ENCODE results near the gene POLR3E.

POLR3E gene, protein sequence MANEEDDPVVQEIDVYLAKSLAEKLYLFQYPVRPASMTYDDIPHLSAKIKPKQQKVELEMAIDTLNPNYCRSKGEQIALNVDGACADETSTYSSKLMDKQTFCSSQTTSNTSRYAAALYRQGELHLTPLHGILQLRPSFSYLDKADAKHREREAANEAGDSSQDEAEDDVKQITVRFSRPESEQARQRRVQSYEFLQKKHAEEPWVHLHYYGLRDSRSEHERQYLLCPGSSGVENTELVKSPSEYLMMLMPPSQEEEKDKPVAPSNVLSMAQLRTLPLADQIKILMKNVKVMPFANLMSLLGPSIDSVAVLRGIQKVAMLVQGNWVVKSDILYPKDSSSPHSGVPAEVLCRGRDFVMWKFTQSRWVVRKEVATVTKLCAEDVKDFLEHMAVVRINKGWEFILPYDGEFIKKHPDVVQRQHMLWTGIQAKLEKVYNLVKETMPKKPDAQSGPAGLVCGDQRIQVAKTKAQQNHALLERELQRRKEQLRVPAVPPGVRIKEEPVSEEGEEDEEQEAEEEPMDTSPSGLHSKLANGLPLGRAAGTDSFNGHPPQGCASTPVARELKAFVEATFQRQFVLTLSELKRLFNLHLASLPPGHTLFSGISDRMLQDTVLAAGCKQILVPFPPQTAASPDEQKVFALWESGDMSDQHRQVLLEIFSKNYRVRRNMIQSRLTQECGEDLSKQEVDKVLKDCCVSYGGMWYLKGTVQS

DNA sequence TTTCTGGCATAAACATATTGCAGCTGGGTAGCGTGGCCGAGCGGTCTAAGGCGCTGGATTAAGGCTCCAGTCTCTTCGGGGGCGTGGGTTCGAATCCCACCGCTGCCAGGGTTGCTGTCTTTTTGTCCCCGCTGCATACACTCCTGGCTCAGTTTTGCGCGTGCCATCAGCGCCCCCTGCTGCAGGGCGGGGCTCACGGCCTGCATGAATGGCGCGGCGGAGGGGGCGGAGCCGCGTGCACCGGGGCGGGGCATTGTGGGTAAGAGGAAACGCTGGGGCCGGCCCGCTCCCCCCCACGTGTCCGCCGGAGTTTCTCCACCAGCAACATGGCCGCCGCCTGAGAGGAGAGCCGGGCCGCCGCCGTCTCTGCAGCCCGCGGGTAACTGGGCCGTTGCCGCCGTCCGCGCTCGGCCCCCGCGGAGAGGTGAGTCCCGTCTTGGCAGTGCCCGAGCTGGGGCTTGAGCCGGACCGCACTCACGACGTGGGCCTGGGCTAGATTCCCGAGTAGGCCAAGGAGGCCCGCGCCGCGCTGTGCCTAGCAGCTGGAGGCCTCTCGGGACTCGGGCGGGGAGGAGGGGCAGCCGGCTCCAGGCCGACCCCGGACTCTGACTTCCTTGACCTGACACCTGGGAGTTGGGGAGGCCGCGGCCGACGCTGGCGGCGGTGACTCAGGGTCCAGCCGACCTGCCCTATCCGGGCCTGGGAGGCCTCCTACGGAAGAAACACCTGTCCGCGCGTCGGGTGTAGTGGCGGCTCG, at the start of gene POLR3E:
TSS of gene POLR3E (plus strand) at position 296 of the 757 bp plus-strand sequence. CDS start 5,560 bp downstream, outside the sequence.
- no peak for FAIRE-seq

DNA sequence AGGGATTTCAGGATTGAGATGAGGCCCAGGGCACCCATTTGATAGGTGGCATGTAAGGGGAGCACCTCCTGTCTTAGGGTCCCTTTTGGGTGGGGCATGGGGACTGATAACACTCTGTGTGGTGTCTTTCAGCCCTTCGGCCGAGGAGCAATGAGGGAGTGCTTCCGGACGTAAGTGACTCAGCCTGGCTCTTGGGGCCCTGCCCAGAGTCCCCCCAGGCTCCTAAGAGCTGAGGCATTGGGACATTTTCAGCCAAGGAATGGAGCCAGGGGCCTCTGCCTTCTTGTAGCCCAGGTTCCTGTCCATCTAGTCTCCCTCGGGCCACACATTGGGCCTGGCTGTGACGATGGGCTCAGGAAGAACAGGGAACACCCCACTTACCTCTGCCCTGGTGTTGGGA, 46.7 kb upstream of the POLR3E start:
- no peak for FAIRE-seq

DNA sequence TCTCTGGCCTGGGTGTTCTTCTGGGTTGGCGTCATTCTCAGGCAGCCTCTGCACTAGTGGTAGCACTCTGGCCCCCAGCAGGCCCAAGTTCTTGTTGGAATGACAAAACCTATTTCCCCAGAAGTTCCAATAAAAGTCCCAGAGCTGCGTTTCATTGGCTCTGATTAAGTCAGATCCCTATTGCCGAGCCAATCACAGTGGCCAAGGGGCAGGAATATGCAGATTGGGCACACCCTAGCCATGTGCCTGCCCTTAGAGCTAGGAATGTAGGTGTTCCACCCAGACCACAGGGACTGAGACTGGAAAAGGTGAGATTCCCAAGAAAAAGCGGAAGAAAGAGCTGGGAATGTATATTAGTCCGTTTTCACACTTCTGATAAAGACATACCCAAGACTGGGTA, 44.9 kb upstream of the POLR3E start:
- FAIRE-seq, result no peak

DNA sequence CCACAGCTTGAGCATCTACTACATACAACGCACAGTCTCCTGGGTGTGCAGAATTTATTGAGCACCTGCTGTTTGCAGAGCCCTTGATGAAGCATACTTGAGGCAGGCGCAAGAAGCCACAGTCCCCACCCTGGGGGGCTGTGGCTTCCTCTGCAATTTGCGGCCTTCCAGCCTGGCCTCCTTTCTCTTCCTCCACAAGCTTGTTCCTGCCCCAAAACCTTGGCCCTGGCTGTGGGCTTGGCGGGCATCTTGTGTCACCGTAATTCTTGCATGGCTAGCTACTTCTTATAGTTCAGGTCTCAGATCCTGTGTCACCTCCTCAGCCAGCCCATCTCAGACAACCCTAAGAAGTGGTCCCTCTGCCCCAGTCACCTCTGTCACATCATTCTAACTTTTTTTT, 43.9 kb upstream of the POLR3E start:
- no peak for FAIRE-seq

DNA sequence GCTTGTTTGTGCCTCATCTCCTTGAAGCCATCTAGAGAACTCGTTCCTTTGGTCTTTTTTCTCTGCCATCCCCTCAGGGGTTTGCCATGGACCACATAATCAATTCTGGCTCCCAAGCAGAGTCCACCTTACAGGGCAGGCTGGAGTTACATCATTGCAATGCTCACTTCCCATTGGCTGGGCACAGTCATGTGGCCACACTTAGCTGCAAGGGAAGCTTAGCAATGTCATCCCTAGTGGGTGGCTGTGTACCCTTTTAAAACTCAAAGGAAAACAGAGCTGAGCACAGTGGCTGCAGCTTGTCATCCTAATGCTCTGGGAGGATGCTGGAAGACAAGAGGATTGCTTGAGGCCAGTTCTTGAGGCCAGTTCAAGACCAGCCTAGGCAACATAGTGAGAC, 41.9 kb upstream of the POLR3E start:
- FAIRE-seq, result no peak

DNA sequence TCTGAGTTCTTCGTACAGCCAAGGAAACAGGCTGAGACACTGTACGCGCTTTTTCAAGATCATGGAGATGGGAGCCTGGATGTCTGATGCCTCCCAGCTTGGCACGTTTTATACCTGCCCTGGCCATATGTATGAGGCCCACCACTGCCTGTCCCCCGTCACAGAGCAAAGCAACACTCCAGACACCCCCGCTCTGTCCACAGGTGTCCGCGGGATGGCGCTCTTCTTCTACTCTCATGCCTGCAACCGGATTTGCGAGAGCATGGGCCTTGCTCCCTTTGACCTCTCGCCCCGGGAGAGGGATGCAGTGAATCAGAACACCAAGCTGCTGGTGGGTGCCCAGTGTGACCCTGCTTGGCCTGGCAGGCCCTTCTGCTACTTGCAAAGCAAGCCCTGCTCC, 39.8 kb upstream of the POLR3E start:
- no peak for FAIRE-seq

DNA sequence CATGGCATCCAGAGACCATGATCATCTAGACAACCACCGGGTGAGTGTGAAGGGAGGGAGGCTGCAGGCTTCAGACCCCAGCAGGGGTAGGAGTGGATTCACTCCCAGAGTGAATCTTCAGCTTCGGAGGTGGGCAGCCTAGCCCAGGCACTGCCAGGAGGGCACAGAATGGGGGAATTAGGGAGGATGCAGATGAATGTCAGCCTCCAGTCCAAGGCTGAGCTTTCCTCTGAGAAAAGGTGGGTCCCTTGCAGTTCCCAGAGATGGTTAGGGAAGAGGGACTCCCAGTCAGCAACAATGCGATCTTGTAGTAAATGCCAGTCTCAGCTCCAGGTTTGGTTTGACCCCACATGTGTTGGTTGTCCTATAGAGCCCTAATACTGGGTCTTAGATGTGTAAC, 36.7 kb upstream of the POLR3E start:
- no peak for FAIRE-seq

DNA sequence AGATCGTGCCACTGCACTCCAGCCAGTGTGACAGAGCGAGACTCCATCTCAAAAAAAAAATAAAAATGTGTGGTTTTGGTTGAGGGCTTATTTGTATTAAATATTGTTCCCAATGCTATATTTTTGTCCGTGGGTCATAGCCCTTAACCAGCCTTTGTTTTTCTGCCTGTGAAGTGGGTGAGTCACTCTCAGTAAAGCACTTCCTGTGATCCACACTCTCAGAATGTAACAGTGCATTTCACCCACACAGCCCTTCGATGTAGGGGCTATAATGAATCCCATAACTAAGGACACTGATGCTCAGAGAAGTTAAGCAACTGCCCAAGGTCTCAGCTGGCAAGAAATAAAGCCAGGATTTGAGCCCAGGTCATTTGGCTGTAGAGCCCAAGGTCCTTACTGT, 34.7 kb upstream of the POLR3E start:
- FAIRE-seq, result no peak

DNA sequence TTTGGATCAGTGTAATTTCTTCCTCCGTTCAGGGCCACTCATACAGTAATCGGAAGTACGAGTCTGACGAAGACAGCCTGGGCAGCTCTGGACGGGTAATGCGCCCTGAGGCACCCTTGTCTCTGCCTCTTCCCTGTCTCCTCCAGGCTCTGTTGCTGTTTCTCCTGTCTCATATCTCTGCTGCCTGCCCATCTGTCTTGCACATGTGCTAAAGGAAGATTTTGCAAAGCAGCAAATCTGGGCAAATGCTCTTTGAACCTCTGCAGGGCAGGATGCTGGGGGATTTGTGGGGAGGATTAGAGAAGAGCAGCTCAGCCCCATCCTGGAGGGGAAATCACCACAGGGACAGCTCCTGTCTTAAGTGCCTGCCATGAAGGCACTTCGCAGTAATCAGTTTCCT, 32.4 kb upstream of the POLR3E start:
- FAIRE-seq, result no peak

DNA sequence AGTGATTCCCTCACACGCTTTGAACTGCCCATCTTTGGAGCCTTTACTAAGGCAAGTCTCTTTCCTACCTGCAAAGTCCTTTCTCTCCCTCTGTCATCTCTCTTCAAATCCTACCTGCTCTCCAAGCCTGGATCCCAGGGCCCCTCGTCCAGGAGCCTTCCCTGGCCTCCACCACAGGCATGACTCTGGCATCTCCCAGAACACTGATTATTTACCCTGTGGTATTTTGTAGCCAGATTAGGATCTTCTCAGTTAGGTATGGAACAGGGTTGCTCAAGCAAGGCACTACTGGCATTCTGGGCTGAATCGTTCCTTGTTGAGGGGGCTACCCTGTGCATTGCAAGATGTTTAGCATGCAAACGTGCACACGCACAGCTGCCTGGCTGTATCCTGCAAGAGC, 31.9 kb upstream of the POLR3E start:
- no peak for FAIRE-seq

DNA sequence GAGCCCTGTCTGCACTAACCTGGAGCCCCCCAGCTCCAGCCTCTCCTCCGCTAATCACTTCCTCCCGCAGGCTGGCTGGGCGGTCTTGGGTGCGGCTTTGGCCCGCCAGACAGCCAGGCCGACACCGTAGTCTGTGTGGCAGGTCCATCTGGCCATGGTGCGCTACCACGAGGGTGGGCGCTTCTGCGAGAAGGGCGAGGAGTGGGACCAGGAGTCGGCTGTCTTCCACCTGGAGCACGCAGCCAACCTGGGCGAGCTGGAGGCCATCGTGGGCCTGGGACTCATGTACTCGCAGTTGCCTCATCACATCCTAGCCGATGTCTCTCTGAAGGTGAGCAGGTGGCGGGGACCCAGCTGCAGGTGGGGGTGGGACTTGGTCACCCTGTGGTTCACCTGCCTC, 30.7 kb upstream of the POLR3E start:
- FAIRE-seq, result no peak

DNA sequence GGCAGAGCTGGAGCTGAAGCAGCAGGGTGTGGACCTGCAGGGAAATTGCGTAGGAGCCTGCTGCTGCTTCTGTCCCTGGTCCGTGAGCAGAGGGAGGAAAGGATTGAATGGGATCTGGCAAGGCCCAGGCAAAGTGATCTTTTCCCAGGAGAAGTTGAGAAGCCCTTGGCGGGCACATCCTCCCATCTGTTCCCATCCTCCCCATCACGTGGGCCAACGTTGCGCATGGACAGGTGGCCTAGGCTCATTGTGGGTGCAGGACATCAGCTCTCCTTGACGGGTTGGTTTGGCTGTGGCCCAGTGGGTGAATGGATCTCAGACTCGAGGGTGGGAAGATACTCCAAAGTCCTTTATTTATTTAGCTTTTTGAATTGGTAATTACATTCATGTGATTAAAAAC, 29.4 kb upstream of the POLR3E start:
- no peak for FAIRE-seq

DNA sequence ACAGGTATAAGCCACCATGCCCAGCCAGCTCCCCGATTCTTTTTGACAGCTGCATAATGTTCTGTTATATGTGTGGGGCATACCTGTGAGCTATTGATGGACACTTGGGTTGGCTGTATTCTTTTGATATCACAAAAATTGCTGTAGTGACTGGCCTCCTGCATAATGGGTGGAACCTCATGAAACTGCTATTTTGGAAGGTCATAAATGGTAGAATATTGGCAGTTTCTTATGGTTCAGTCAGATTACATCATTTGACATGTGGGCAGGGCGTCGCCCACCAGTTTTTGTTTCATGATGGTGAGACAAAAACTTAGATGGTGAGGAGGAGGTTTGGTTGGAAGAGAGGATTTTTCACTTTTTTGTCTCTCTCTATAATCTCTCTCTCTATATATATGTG, 26.7 kb upstream of the POLR3E start:
- FAIRE-seq, result no peak

DNA sequence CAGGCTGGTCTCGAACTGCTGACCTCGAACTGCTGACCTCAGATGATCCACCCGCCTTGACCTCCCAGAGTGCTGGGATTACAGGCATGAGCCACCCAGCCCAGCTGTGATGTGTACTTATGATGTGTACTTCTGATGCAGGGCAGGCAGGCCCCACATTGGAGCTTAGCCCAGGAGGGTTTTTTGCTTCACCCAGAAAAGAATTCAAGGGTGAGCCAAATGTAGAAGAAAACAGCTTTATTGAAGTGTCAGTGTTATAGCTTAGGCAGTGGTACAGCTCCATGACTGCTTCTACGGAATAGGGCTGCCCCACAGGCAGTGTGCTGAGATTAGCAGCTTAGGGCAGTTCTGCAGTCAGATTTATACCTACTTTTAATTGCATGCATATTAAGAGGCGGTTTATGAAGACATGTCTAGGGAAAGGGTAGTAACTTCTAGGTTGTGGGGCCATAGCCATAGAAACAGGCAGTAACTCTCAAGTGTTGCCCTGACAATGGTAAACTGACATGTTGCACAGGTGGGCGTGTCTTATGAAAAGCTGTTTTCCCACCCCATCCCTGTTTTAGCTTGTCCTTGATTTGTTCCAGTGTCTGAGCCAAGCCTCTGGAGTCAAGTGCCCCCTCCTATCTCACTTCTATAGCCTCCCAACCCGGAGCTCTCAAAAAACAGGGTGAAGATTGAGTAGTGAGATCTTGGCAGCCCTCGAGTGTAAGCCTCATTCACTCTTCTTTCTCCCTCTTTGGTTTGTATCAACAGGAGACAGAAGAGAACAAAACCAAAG, 24.1 kb upstream of the POLR3E start:
- FAIRE-seq, result no peak

DNA sequence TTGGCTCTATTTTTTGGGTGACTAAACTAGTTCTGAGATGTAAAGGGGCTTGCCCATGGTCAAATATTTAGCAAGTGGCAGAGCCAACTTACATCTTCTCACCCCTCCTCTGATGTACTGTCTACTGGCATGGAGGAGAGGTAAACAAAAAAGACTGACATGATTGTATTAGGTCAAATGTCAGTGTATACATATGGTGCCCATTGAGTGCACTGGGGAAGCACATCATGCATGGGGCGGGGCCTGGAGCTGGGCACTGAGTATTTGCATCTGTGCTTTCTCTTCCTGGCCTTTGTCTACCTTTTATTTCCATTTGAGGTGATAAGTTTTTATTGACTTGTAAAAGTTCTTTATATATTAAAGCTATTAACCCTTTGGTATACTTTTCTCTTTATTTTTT, 22.3 kb upstream of the POLR3E start:
- no peak for FAIRE-seq

DNA sequence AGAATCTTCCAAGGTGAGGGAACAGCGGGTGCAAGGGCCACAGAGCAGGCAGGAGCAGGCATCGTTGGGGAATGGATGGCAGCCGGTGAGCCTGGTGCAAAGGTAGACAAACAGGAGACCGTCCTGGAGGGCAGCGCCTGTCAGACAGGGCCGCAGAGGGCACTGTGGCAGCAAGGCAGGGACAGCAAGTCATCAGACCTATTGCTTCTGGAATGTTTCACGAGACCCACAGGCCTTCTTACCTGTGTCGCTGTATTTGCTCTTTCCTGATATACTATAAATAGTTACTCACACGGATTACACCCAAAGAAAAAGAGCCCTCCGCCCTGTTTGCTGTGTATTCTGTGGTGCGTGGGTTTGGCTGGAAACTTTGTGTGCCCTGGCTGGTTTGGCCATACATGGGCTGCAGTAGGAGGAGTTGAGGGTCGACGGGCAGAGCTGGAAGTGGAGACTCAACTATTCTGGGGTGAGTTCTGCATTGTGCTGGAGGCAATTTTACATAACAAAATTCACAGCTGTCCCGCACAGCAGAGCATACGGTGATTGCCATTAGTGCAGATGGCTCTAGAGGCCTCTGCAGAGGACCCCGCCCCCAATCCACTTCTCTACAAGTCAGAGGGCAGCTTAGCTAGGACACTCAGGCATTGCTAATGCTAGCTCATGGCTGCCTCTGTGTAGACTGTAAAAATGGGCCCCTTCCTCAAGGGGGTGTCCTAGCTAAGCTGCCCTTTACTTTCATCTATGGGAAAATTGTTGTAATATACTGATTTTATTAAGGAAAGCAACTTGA, 18.6 kb upstream of the POLR3E start:
- no peak for FAIRE-seq

DNA sequence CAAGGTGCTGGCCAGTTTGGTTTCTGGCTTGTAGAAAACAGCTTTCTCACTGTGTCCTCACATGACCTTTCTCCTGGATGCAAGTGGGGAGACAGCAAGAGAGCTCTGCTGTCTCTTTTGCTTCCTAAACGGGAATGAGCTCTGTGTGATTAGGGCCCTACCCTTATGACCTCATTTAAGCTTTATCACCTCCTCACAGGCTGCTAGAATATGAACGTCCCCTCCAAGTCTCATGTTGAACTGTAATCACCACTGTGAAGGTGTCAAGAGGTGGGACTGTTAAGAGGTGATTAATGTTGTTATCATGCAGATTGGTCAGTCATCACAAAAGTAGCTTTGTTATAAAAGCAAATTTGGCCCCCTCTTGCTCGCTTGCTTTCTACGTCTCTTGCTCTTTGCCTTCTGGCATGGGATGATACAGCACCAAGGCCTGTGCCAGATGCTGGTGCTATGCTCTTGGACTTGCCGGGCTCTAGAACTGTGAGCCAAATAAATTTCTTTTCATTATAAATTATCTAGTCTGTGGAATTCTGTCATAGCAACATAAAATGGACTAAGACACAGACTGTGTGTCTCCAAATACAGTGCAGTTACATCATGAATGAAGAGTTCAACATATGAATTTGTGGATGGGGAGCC, 14.8 kb upstream of the POLR3E start:
- no peak for FAIRE-seq

DNA sequence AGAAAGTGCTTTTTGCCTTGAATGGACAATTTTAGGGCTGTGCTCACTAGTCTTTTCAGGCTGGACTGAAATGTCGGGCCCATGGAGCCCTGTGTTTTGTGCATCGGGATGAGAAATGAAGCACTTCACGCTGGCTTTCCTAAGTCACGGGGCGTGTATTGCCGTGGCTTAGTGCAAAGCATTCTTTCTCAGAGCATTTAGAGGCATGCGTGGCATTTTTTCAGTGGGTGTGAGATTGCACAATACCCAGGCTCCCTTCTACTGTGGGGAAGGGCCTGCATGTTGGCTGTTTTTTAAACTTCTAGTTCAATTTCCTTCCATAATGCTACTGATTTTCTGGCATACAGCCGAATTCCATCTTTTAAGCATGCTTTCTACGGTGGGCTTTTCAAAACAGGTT, 12.6 kb upstream of the POLR3E start:
- FAIRE-seq, result no peak

DNA sequence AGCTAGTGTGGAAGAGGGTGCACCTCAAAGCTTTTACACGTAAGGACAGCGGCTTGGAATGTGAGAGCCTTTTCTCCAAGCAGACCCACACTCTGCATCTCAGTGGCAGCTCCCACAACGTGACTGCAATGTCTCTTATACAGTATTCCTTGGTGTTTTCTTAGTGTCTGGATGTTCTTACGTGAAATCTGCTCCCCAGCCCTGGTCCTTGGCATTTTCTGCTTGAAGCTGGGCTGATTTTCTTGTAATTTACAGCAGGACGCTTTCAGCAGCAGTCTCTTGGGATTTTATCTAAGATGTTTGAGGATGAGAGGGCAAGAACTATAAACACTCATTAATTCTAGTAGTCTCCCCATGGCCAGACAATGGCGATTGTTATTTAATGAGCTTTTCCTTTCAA, 12.1 kb upstream of the POLR3E start:
- no peak for FAIRE-seq

DNA sequence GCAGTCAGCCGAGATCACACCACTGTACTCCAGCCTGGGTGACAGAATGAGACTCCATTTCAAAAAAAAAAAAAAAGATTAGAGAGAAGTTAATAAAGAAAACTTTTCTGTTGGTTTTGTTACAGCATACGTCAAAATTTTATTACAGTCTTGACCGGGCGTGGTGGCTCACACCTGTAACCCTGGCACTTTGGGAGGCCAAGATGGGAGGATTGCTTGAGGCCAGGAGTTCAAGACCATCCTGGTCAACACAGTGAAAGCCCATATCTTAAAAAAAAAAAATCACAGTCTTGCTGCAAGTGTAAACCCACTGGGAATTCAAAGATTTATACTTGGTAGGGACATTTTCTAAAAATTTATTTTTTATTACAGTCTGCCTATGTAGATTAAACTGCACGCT, 6.2 kb upstream of the POLR3E start:
- no peak for FAIRE-seq

DNA sequence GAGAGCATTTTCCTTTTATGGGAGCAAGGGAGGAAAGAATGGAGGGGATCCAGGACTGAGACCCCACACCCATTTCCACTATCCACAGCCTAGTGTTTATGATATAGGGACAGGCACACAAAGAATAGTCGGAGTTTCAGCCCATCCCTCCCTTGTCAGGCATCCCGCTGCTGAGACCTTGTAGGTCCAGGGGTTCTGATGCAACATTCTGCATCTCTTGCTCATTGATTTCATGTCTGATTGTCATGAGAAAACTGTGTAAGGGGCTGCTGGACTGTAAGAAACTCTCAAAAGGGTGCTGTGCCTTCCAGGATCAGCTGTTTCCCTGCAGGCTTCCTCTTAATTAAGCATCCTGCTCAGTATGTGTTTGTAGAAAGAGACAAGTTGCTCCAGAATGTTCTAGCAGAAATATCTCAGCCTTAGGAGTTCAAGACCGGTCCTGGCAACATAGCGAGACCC, 5.3 kb upstream of the POLR3E start:
- no peak for FAIRE-seq

DNA sequence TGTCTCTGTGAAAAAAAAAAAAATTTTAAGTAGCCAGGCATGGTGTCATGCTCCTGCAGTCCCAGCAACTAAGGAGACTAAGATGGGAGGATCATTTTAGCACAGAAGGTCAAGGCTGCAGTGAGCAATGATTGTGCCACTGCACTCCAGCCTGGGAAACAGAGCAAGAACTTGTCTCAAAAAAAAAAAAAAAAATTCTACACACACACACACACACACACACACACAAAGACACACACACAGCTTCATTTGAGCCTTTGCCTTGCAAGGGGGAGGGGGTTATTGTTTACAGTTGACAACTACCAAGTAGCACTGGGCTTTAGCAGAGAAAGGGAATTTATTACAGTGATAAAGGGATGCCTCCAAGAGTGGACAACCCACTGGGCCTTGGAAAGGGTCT, 4.9 kb upstream of the POLR3E start:
- FAIRE-seq, result no peak
